ENCODE data around the gene IFNAR1.

Gene IFNAR1

GRCh38 chr21:33308586-33309490 is 15.9 kb upstream of the IFNAR1 start:
- H3K4me3 ChIP-seq (replicated peaks; ENCODE audit: insufficient read depth, low read length) = no peak overlapping the region
- no peak overlapping the region for H3K27ac ChIP-seq (replicated peaks)
- H3K27me3 ChIP-seq (ENCODE audit: insufficient read depth, poor library complexity, severe bottlenecking) = no peaks in the 10 kb centered on the region
- no peak for TF ChIP-seq GABPA (IDR thresholded peaks at IDR 0.05; ENCODE audit: low read depth)
- TF ChIP-seq POLR2AphosphoS5 (IDR thresholded peaks at IDR 0.05; ENCODE audit: low read depth) = peak; percentile 92
- no peak for TF ChIP-seq CTCF (IDR thresholded peaks at IDR 0.05; ENCODE audit: insufficient read depth, low read length)
- DNase-seq (ENCODE audit: low read depth in 1 of 2, low spot score in 1 of 2) = peak; percentile 69 to 88

- DNase-seq (ENCODE audit: low read depth in 1 of 2, low spot score in 1 of 2) = no peak
- Histone ChIP-seq H3K27ac (replicated peaks) (no peak overlapping the region), H3K27me3 (ENCODE audit: insufficient read depth, poor library complexity, severe bottlenecking) (no peaks in the 10 kb centered on the region), H3K4me3 (replicated peaks; ENCODE audit: insufficient read depth, low read length) (no peak overlapping the region)
- TF ChIP-seq REST (IDR thresholded peaks at IDR 0.05; ENCODE audit: insufficient replicate concordance, low read depth) = no peak
- no peak for TF ChIP-seq SPI1 (IDR thresholded peaks at IDR 0.05; ENCODE audit: borderline replicate concordance, low read depth)
- TF ChIP-seq GABPA (IDR thresholded peaks at IDR 0.05; ENCODE audit: low read depth) = no peak
- TF ChIP-seq CTCF (IDR thresholded peaks at IDR 0.05; ENCODE audit: insufficient read depth, low read length) = no peak
- no peak for TF ChIP-seq POLR2AphosphoS5 (IDR thresholded peaks at IDR 0.05; ENCODE audit: low read depth)
Observed at GRCh38 chr21:33309778-33310177, 15.0 kb upstream of the IFNAR1 start.

DNA sequence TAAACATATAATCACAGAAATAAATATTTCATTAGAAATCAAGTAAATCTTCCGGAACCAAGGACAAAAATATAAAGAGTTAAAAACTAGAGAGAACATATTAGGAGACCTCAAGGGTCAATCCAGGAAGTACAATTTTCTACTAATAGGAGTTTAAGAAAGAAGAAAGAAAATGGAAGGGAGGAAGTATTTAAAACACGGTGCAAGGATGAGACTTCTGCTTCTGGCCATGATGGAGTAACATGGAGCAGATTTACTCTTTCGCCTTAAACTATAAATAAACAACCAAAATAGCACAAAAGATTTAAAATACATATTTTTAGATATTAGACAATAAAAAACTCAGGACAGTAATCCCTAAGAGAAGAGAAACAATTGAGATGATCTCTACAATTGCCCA is 12.6 kb upstream of the IFNAR1 start:
- DNase-seq (ENCODE audit: low read depth in 1 of 2, low spot score in 1 of 2) = no peak
- Histone ChIP-seq H3K27ac (replicated peaks) (no peak overlapping the region), H3K27me3 (ENCODE audit: insufficient read depth, poor library complexity, severe bottlenecking) (no peaks in the 10 kb centered on the region), H3K4me3 (replicated peaks; ENCODE audit: insufficient read depth, low read length) (no peak overlapping the region)
- TF ChIP-seq REST (IDR thresholded peaks at IDR 0.05; ENCODE audit: insufficient replicate concordance, low read depth) (no peak), SPI1 (IDR thresholded peaks at IDR 0.05; ENCODE audit: borderline replicate concordance, low read depth) (peak; percentile 56; the same call in 1 of the 2 replicates), POLR2AphosphoS5 (IDR thresholded peaks at IDR 0.05; ENCODE audit: low read depth) (no peak)

DNA sequence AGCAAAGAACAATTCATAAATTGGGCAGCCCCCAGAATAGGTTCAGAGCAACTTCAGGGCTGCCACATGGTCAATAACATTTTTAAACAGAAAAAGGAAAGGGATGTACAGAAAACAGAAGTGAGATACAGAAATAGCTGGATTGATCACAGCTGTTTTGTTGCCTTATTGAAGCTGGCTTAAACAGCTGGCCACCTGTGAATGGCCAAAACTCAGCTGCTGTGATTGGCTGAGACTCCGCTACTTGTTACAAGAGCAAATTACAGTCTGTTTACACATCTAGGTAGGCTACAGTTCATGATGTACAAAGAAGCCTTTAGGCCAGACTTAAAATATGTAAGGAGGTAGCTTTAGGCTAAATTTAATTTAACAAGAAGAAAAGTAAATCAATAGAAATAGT is 11.6 kb upstream of the IFNAR1 start:
- no peak for TF ChIP-seq REST (IDR thresholded peaks at IDR 0.05; ENCODE audit: insufficient replicate concordance, low read depth)
- no peak for TF ChIP-seq POLR2AphosphoS5 (IDR thresholded peaks at IDR 0.05; ENCODE audit: low read depth)
- TF ChIP-seq SPI1 (IDR thresholded peaks at IDR 0.05; ENCODE audit: borderline replicate concordance, low read depth) = no peak; the same call in 1 of the 2 replicates
- no peak for TF ChIP-seq GABPA (IDR thresholded peaks at IDR 0.05; ENCODE audit: low read depth)
- TF ChIP-seq CTCF (IDR thresholded peaks at IDR 0.05; ENCODE audit: insufficient read depth, low read length) = no peak
- H3K27me3 ChIP-seq (ENCODE audit: insufficient read depth, poor library complexity, severe bottlenecking) = no peaks in the 10 kb centered on the region
- DNase-seq (ENCODE audit: low read depth in 1 of 2, low spot score in 1 of 2) = no peak
- no peak overlapping the region for H3K27ac ChIP-seq (replicated peaks)
- no peak overlapping the region for H3K4me3 ChIP-seq (replicated peaks; ENCODE audit: insufficient read depth, low read length)

Measured in HL-60 (cell line).